NCI-H2029 (cell line): ENCODE measurements around the gene SERPINB2.

Experiments
- DNase-seq: peaks from one replicate; lab custom pipeline; 2025; lab: John Stamatoyannopoulos, UW

SERPINB2 gene

GRCh38 chr18:63887424-63887823 is at the start of gene SERPINB2:
SERPINB2 (plus strand) TSS chr18:63887705; CDS start chr18:63891445, 3,740 bp downstream.
- DNase-seq = no peak

DNA sequence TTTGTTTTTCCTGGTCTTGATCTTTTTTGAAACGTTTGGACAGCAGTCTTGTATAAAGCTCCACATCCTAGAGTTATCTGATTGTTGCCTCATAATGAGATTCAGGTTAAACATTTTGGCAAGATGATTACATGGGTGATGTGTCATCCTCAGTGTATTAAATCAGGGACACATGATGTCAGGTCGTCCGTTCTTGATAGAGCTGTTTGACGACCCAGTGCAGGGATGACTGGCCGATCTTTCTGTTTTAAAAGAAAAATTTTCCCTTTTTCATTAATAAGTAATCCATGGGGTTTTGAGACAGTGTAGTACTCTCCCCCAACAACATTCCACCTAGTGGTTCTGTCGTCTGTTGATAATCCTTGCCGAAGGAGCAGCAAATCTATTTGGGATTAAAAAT is 44.5 kb upstream of the SERPINB2 start:
- no peak for DNase-seq

DNA sequence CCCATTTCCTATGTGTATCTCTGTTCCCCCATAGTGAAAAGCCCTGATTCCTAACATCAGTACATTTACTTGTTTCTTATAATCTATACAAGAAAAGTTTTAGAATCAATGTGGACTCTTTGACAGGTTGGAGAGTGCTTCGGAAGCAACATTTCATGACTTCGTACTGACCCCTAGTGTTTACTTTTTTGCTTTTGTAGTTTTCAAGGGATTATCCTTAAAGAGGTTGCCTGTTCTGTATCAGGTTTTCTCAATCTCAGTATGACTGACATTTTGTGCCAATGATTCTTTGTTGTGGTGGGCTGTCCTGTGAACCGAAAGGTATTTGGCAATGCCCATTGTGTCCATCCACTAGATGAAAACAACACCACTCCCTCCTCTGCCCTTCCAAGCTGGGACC is 43.3 kb upstream of the SERPINB2 start:
- DNase-seq = no peak

- no peak for DNase-seq
Measured at GRCh38 chr18:63848159-63848558, 39.3 kb upstream of the SERPINB2 start.

- DNase-seq = no peak
Measured at GRCh38 chr18:63850020-63850419, 37.5 kb upstream of the SERPINB2 start.

- DNase-seq = no peak
Measured at GRCh38 chr18:63850636-63851035, 36.9 kb upstream of the SERPINB2 start.

DNA sequence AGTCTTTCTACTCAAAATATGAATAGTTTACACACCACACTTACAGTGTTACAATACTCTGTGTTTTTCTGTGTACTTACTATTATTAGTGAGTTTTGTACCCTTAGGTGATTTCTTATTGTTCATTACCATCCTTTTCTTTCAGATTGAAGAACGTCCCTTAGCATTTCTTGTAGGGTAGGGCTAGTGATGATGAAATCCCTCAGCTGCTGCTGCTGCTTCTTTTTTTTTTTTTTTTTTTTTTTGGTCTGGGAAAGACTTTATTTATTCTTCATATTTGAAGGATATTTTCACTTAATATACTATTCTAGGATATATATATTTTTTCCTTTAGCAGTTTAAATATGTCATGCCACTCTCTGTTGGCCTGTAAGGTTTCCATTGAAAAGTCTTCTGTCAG is 29.0 kb upstream of the SERPINB2 start:
- no peak for DNase-seq

- no peak for DNase-seq
Measured at GRCh38 chr18:63859781-63860475, 27.6 kb upstream of the SERPINB2 start.

DNA sequence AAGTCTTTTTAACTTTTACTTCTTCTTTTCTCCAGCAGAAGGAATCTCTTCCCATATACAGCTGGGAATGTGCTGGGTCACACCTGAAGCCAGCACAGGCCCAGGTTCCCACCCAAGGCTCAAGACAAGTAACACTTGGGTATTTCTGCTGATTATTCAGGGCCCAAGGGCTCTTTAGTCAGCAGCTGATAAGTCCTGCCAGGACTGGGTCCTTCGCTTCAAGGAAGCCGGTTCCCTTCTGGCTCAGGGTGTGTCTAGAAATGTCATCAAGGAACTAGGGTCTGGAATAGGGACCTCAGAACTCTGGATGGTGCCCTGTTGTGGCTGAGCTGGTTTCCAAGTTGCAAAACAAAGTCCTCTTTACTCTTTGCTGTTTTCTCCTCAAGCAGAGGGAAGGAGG is 27.0 kb upstream of the SERPINB2 start:
- no peak for DNase-seq

DNA sequence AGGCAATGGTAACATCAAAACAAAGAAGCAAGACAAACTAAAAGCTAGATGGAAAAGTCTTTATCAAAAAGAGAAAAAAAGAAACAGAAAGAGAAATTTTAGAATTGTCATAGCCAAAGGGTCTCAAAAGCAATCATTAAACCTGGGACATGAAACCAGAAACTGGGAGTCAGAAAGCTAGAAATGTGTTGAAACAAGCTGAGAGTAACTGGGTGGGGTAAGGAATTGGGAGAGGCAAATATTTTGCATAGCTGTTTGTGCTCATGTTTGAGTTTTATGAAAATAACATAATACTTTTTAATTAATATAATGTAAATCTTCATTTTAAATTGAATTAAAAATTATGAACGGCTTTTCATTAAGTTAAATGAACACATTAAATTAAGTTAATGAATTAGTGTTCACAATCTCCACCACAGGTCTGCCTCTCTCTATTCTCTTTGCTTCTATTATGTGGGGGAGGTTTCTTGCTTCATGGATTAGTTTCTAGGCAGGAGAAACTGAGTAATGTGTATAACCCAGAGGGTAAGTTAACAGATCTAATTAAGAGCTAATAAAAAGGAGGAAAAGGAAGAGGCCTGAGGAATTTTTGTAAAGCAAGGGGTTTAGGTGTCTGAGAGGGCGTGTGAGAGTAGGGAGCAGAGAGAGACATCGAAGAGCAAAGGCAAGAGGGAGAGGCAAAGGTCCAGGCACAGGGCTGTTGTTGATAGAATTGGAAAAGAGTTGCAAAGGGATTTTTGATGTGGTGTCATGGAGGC is 20.0 kb upstream of the SERPINB2 start:
- no peak for DNase-seq

DNA sequence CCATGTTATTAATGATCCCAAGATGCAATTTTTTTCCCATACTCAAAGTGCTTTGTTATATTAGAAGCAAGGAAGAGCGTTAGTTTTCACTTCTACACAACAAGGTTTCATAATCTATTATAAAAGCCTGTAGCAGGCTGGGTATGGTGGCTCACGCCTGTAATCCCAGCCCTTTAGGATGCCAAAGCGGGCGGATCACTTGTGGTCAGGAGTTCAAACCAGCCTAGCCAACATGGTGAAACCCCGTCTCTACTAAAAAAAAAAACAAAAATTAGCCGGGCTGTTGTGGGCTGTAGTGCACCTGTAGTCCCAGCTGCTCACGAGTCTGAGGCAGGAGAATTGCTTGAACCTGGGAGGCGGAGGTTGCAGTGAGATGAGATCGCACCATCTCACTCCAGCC is 19.0 kb upstream of the SERPINB2 start:
- no peak for DNase-seq

- no peak for DNase-seq
Measured at GRCh38 chr18:63869374-63869773, 18.1 kb upstream of the SERPINB2 start.

GRCh38 chr18:63869851-63870250 is 17.7 kb upstream of the SERPINB2 start:
- no peak for DNase-seq

GRCh38 chr18:63871836-63872235 is 15.7 kb upstream of the SERPINB2 start:
- no peak for DNase-seq

- DNase-seq = no peak
Measured at GRCh38 chr18:63872586-63872985, 14.9 kb upstream of the SERPINB2 start.

DNA sequence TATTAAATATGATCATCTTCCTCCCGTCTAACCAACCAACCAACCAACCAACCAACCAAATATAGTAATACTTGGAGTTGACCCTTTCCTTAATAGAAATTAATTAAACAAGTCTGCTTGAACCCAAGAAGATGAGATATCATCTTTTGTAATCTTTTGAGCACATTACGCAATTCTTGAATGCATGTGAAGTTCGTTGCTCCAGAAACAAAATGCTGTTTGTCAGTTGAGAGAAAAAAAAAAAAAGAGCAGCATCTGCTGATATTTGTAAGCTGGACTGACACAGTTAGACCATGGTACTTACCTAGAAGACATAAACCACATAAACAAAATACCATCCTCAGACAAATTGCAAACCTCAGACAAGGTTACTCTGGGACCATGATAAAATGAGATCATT is 9.2 kb upstream of the SERPINB2 start:
- DNase-seq = no peak

DNA sequence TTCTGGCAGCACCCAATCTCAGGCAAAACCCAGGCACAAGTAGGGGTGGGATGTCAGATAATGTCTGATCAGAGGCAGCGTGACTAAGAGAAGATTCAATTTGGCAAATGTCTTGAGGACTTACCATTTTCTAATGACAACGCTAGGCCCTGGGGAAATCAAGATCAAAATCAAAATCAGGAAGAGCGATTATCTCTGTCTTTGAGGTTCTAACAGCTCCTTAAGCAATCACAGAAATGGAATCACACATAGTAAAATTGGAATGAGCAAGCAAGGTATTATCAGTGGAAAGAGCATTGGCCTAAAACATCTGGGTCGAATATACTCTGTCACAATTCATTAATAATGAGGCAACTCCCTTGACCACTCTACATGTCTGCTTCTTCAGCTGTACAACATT is 8.6 kb upstream of the SERPINB2 start:
- DNase-seq = no peak

- no peak for DNase-seq
Measured at GRCh38 chr18:63879709-63880108, 7.8 kb upstream of the SERPINB2 start.

DNA sequence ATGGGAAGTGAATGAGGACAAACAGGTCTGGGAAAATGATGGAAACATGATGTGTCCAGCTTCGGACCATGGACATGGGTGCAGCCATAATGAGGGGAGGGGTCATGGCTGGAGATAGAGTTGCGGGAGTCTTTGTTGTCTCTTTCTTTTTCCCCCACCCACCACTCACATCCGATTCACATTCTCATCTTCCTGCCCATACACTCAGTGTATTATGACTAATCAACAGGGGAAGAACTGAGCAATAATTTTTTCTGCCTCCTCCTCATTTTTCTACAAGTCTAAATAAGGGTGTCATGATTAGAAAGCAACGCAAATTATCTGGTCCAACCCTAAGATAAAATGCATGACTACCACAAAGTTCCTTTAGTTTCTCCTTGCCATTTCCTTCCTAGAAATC is 5.7 kb upstream of the SERPINB2 start:
- no peak for DNase-seq

DNA sequence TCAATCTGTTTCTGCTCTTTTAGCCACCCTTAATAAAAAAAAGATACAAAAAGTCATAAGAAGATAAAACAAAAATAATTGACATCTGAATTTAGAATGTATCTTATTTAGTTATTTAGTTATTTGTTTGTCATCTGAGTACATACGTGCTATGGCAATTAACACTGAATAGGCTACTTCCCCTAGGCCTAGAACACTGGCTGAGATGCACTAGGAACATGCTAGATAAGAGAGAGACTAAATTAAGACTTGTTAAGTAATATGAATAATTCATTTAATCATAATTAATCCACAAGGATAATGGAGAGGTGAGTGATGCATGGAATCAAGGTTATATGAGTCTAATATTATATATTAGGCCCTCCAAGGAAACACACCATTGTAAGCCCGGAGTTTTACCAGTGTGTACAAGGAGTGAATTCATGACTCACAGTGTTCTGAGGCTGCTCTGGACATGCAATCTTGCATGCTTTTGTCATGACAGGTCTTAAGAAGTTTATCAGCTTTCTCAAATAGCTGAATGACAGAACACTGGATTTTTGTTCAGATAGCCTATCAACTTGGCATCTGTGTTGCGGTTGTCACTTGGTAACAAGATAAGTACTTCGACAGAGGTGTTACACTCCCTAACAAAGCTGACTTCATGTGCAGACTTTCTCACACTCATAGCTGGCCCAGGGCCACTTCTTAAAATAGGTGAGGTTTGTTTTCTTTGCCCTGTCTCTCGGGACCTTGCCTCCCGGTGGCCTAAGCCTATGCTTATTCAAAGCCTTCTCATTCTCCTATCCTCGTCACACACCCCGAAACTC is 5.0 kb upstream of the SERPINB2 start:
- DNase-seq = no peak

DNA sequence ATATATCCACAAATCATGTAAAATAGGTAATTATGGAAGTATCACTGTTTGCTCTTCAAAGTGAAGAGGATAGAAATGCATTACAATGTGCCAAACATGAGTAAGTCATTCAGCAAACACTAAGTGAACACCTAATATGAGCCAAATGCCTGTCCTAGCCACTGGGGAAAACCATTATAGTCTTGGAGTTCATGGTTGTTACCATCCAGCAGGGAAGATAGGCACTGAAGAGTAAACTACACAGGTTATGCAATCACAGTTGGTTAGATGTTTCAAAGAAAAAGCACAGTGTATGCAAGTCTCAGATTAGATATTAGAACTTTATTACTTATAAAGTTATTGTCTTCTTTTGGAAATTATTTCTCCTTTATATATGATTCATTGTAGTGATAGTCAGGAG is 3.9 kb upstream of the SERPINB2 start:
- no peak for DNase-seq

DNA sequence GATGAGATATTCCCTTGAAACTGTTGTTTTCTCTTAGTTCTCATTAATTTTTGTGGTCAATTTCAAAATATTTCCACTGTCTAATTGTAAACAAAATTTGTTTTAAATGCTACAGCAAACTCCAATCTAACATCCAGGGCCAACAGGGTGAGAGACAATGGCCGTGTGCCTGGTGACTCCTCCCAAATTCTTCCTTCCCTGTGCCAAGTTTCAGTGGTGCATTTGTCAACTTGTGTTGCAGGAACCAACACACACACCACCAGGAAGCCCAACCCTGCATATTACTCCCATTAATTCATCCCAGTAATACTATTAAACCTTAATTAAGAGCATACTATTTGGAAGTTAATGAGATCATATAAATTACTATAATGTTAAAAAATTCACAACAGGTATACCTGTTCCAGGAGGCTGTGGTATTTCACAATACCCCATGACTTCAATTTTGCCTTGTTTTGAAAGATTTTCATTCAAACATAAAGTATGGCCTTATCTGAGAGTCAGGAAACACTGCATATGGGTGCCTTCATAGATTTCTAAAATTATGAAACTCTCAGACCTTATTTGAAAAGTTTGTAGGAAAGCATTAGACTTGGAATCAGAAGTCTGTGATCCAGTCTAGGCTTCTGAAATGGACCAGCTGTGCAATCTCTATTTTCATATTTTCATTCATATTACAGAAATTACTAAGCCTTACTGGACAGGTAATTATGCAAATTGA is 1.1 kb downstream of the SERPINB2 start:
- no peak for DNase-seq
